Ovary (tissue), 9 donors: ENCODE measurements around the gene MPDU1. TPM values are rescaled to one million over a fixed set of nuclear protein-coding genes. Genes with fewer than 3 reads are reported as not detected.

ENCODE experiments used
- DNase-seq, 5 donors: peaks; one replicate each; pipeline ENCODE4 v3.0.0-alpha.2; 2019 to 2020
- H3K27ac ChIP-seq, 2 donors: fragments of 200-600 bp; one replicate each; pipeline versions ENCODE4 v1.5.1 to v1.8.0; 2019 to 2022
- H3K27me3 ChIP-seq: fragments of 200-600 bp; one replicate; pipeline ENCODE4 v1.8.0; 2022
- H3K36me3 ChIP-seq: fragments of 200-600 bp; sonication (generic); one replicate; pipeline ENCODE4 v1.5.1; 2019
- H3K4me1 ChIP-seq: one replicate; pipeline ENCODE4 v1.8.1; 2013; ENCODE audit warnings: mild to moderate bottlenecking, moderate library complexity; ENCODE audit not compliant: insufficient read depth
- H3K4me3 ChIP-seq: fragments of 200-600 bp; sonication (generic); one replicate; pipeline ENCODE4 v1.5.1; 2017
- H3K9me3 ChIP-seq, 2 donors: fragments of 200-600 bp in 1 of 2; sonication (generic) in 1 of 2; one replicate each; pipeline versions ENCODE4 v1.5.1 to v1.8.1; 2013 to 2019; ENCODE audit warnings: mild to moderate bottlenecking in 1 of 2, moderate library complexity in 1 of 2
- EP300 ChIP-seq: sonication (generic); formaldehyde crosslinking; IDR thresholded peaks from one replicate; pipeline ENCODE4 v1.6.1; 2017; ENCODE audit warnings: antibody characterized with exemption
- POLR2A ChIP-seq: fragments of 450-650 bp; IDR thresholded peaks from one replicate; pipeline ENCODE4 v1.6.1; 2017; ENCODE audit warnings: antibody characterized with exemption, mild to moderate bottlenecking, moderate library complexity
- WGBS, 3 donors: extraction: QIAGEN DNeasy Blood & Tissue Kit in 1 of 3; methylation state at CpG; one replicate each; pipeline versions ENCODE4 v1.1.5 to v1.1.7; 2013 to 2017; 5-methylcytosine and 5-hydroxymethylcytosine counted together
- intact Hi-C, 4 donors: fragments of 100-400 bp; cut with DNase I; formaldehyde crosslinking; loops; one replicate each; pipeline versions ENCODE4 v1.11.0 to v1.15.1; 2022 to 2023
- polyA plus RNA-seq, 2 donors: library from polyadenylated mRNA; stranded (reverse); fragments of 200-250 nt in 1 of 2; fragments of 350-450 nt in 1 of 2; fragmentation: Illumina TruSeq in 1 of 2; extraction: RNeasy Lipid Tissue Mini Kit (QIAGEN cat#74804) in 1 of 2; gene quantifications; one replicate each; pipeline ENCODE4 v1.2.3, GENCODE V29; 2013 to 2014
- total RNA-seq, 7 donors: library from RNA; depleted of rRNA in 2 of 7; stranded (reverse); fragments of >200 nt in 2 of 7; fragmentation: NEBNext Ultra II Directional in 3 of 7; extraction: Animal tissue kit (Norgen Biotek cat#: 25700) in 3 of 7; gene quantifications; one replicate each; pipeline versions ENCODE4 v1.1.0 to v1.2.4, GENCODE V29; 2016 to 2023
- TF ChIP-seq, protein P1 (sequence below), 3 donors: fragments of 450-650 bp in 2 of 3; fragments of 200-600 bp in 1 of 3; IDR thresholded peaks; one replicate each; pipeline versions ENCODE4 v1.5.1 to v1.8.0; 2016 to 2022; ENCODE audit warnings: antibody characterized with exemption in 3 of 3, mild to moderate bottlenecking in 1 of 3
- donor health status: DM: no; HTN: no; CAD: no; lungs with moderate emphysema.
- donor health status: DM: no; HTN: no; CAD: no.
- donor health status: Bipolar disorder and iron deficiency.
- donor health status: DM: yes; HTN: yes; CAD: no.
- donor health status: DM: no; HTN: no; CAD: no.
- donor health status: DM: yes; HTN: yes; CAD: no.

MPDU1 gene
- total and polyA plus RNA-seq, 9 donors, result 13.0 to 87.9 (median 21.0) TPM

DNA sequence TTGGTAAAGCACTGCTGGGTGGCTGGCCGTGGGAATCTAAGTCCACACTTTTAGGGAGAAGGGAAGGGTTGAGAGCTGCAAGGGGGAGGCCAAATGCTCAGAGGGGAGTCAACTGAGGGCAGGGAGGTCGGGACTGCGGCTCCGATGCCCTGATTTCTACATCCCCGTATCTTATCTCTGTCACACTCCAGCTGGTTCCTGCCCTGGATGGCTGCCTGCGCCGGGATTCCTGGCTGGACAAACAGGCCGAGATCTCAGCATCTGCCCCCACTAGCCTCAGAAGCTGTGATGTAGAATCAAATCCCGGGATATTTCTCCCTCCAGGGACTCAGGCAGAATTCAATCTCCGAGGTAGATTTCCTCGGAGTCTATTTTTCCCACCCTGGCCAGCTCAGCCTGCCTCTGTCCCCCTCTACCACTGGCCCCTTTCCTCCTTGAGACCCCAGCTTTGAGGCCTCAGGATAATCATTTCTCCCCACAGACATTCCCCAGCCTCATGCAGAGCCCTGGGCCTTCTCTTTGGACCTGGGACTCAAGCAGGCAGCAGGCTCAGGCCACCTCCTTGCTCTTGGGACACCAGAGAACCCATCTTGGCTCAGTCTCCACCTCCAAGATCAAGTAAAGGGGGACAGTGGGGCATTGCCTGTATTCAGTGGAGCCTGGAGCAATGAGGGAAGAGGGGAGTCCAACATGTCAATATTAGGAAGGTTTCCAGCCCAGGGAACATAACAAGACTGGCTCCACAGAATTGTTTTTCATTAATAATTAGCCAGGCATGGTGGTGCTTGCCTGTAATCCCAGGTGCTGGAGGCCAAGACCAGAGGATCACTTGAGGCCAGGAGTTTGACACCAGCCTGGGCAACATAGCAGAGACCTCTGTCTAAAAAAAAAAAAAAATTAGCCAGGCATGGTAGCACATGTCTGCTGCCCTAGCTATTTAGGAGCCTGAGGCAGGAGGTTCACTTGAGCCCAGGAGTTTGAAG is 48.0 kb downstream of the MPDU1 start:
- TF ChIP-seq POLR2A (no peak), EP300 (no peak)
- TF ChIP-seq, protein P1, sequence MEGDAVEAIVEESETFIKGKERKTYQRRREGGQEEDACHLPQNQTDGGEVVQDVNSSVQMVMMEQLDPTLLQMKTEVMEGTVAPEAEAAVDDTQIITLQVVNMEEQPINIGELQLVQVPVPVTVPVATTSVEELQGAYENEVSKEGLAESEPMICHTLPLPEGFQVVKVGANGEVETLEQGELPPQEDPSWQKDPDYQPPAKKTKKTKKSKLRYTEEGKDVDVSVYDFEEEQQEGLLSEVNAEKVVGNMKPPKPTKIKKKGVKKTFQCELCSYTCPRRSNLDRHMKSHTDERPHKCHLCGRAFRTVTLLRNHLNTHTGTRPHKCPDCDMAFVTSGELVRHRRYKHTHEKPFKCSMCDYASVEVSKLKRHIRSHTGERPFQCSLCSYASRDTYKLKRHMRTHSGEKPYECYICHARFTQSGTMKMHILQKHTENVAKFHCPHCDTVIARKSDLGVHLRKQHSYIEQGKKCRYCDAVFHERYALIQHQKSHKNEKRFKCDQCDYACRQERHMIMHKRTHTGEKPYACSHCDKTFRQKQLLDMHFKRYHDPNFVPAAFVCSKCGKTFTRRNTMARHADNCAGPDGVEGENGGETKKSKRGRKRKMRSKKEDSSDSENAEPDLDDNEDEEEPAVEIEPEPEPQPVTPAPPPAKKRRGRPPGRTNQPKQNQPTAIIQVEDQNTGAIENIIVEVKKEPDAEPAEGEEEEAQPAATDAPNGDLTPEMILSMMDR (IDR thresholded peaks at IDR 0.05), result no peak
- Histone ChIP-seq H3K36me3 (no peaks in the 10 kb centered on the region), H3K27me3 (no peaks in the 10 kb centered on the region), H3K4me3 (no peak overlapping the region), H3K9me3 (no peaks in the 10 kb centered on the region), H3K27ac (no peak overlapping the region), H3K4me1 (peaks cover 4% of the 10 kb centered on the region)
- no peak for DNase-seq
- 25 to 43% (median 31%) methylated on average over 11 of the region's 11 CpGs for WGBS, 3 donors
- intact Hi-C loops, result loop anchor here in 3 of 4 donors (5.0 kb wide), 1 partner anchor 56 kb away; the partner anchor contains the start of genes TP53 (in 3 of the 3) and WRAP53 (in 3 of the 3)

DNA sequence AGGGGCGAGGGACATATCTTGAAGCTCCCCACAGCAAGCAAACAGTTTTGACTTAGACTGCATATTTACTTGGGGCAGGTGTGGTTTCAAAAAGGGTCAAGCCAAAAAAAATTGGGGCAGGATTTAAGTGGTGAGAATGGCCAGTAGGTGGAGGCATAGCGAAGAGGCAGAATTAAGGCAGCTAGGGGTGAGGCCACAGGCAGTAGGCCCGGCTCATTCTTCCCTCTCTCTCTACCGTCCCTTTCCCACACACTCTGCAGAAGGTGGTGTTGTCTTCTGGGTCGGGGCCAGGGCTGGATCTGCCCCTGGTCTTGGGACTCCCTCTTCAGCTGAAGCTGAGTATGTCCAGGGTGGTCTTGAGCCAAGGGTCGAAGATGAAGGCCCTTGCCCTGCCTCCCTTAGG is 48.8 kb downstream of the MPDU1 start:
- TF ChIP-seq, protein P1 (IDR thresholded peaks at IDR 0.05), result peak in 1 of 3 donors; percentile 14
- no peak for TF ChIP-seq POLR2A
- Histone ChIP-seq H3K36me3 (no peaks in the 10 kb centered on the region), H3K27me3 (no peaks in the 10 kb centered on the region), H3K9me3 (no peaks in the 10 kb centered on the region), H3K27ac (no peak overlapping the region), H3K4me3 (no peak overlapping the region), H3K4me1 (peaks cover 4% of the 10 kb centered on the region)
- intact Hi-C loops, result loop anchor here in 3 of 4 donors (5.0 kb wide), 1 partner anchor 55 kb away; the partner anchor contains the start of genes TP53 (in 3 of the 3) and WRAP53 (in 3 of the 3)
- 56 to 57% (median 57%) methylated on average over 6 of the region's 6 CpGs for WGBS, 3 donors
- DNase-seq, result peak in 1 of 5 donors; percentile 60

DNA sequence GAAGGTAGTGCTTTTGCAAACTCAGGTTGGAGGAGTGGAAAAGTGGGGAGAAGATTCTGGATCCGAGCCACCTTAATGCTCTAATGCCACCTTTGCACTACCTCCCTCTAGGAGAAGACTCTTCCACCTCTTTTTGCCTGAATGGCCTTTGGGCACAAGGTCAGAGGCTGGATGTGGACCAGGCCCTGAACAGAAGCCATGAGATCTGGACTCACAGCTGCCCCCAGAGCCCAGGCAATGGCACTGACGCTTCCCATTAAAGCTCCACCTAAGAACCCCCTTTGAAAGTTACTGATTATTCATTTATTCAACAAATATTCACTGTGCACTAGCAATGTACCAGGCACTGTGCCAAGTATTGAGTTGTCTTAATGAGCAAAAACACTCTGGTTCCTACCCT is 49.4 kb downstream of the MPDU1 start:
- Histone ChIP-seq H3K9me3 (no peaks in the 10 kb centered on the region), H3K36me3 (no peaks in the 10 kb centered on the region), H3K4me1 (peaks cover 4% of the 10 kb centered on the region), H3K27me3 (no peaks in the 10 kb centered on the region), H3K4me3 (no peak overlapping the region), H3K27ac (no peak overlapping the region)
- intact Hi-C loops, result loop anchor here in 3 of 4 donors (5.0 kb wide), 1 partner anchor 54 kb away; the partner anchor contains the start of genes TP53 (in 3 of the 3) and WRAP53 (in 3 of the 3)
- no peak for DNase-seq
- TF ChIP-seq, protein P1 (IDR thresholded peaks at IDR 0.05), result no peak
- TF ChIP-seq POLR2A, result no peak
- TF ChIP-seq EP300, result no peak
- 84 to 86% (median 84%) methylated on average over 2 of the region's 2 CpGs for WGBS, 3 donors

DNA sequence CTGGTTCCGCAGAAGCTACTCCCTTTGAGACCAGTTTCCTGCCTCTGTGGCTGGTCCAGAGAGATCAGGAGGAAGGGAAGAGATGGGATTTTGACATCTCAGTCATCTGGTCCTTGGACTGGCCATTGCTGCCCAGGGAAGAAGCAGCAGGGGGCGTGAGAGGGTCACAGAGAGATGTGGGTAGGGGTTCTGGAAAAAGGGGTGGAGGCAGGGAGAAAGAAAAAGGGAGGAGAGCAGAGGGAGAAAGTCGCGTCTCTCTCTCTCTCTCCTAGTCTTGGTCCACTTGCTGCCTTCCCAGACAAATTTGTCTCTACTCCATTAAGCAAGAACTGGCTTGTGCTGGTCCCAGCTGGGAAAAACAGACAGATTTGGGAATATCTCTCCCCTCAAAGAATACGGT is 50.7 kb downstream of the MPDU1 start:
- intact Hi-C loops, result loop anchor here in 3 of 4 donors (5.0 kb wide), 1 partner anchor 53 kb away; the partner anchor contains the start of genes TP53 (in 3 of the 3) and WRAP53 (in 3 of the 3)
- H3K9me3 ChIP-seq, result no peaks in the 10 kb centered on the region
- no peak overlapping the region for H3K4me3 ChIP-seq
- 9 to 12% (median 10%) methylated on average over 5 of the region's 5 CpGs for WGBS, 3 donors
- peak; percentile 65 to 82 (median 77) for DNase-seq
- peaks cover 4% of the 10 kb centered on the region for H3K4me1 ChIP-seq
- peak; percentile 6 for TF ChIP-seq POLR2A
- TF ChIP-seq, protein P1 (IDR thresholded peaks at IDR 0.05), result peak in 1 of 3 donors; percentile 51
- no peak for TF ChIP-seq EP300
- no peak overlapping the region for H3K27ac ChIP-seq
- H3K36me3 ChIP-seq, result no peaks in the 10 kb centered on the region
- H3K27me3 ChIP-seq, result no peaks in the 10 kb centered on the region
